HCT116 (cell line): ENCODE data around the gene SYNE4. TPM values are rescaled to one million over a fixed set of nuclear protein-coding genes. Genes with fewer than 3 reads are reported as not detected.

Source experiments
- ATAC-seq: fragments of 200-7000 bp; cut with Tn5 transposase; 2 replicates; pipeline ENCODE4 v1.9.1; 2020; ENCODE audit warnings: mild to moderate bottlenecking, moderate library complexity
- BruUV-seq: library from RNA; stranded (reverse); fragments of 400-500 nt; replicated peaks from 2 replicates; lab custom pipeline; 2021; lab: Mats Ljungman, UMichigan
- CTCF ChIA-PET: fragments of 300-600 bp; sonication (Branson Sonifier 250); formaldehyde crosslinking; loops from one replicate; lab custom pipeline; 2021; ENCODE audit warnings: antibody characterized with exemption; lab: Charles Lee
- POLR2A ChIA-PET: fragments of 300-600, 350-600 bp; sonication (Branson Sonifier 250); formaldehyde crosslinking; loops from one replicate; lab custom pipeline; 2021; ENCODE audit warnings: antibody characterized with exemption; lab: Charles Lee
- RAD21 ChIA-PET, 2 experiments: fragments of 300-600 bp; sonication (Branson Sonifier 250); formaldehyde crosslinking; loops; one replicate each; lab custom pipeline; 2023; ENCODE audit warnings: low total read pairs in 2 of 2; ENCODE audit not compliant: uncharacterized antibody in 2 of 2, unreplicated experiment in 2 of 2, low non-redundant PET in 1 of 2; lab: Charles Lee
- DNase-seq: peaks from one replicate; pipeline ENCODE4 v3.0.0-alpha.2; 2010; ENCODE audit warnings: low read depth, low spot score
- H2AFZ ChIP-seq: fragments of 200-600 bp; shearing (Covaris generic), sonication (generic); 2 replicates; pipeline ENCODE4 v1.6.1; 2017; ENCODE audit warnings: low read depth, mixed run types, mixed read lengths, antibody characterized with exemption, low read length; ENCODE audit not compliant: poor library complexity, severe bottlenecking
- H3K27ac ChIP-seq: 2 replicates; pipeline ENCODE4 v1.5.1; 2012; ENCODE audit warnings: low read depth, low read length
- H3K27me3 ChIP-seq: fragments of 200-600 bp; sonication (generic); 2 replicates; pipeline ENCODE4 v1.6.1; 2016; ENCODE audit warnings: mixed run types, low read length, mixed read lengths; ENCODE audit not compliant: insufficient read depth
- H3K36me3 ChIP-seq, 2 experiments: fragments of 200-500 bp in 1 of 2; fragments of 200-600 bp in 1 of 2; sonication (Bioruptor generic) in 1 of 2; sonication (generic) in 1 of 2; 2 replicates each; pipeline versions ENCODE4 v1.5.1 to v1.6.1; 2014 to 2016; ENCODE audit warnings: low read length in 2 of 2, inconsistent platforms in 1 of 2, mixed read lengths in 1 of 2, mixed run types in 1 of 2; ENCODE audit not compliant: insufficient read depth in 2 of 2, control insufficient read depth in 1 of 2
- H3K4me1 ChIP-seq, 2 experiments: fragments of 200-600 bp in 1 of 2; sonication (generic) in 1 of 2; 2 replicates each; pipeline versions ENCODE4 v1.5.1 to v1.6.1; 2012 to 2017; ENCODE audit warnings: low read length in 2 of 2, inconsistent platforms in 1 of 2, mild to moderate bottlenecking in 1 of 2, mixed read lengths in 1 of 2, mixed run types in 1 of 2, moderate library complexity in 1 of 2; ENCODE audit not compliant: insufficient read depth in 2 of 2, control insufficient read depth in 1 of 2
- H3K4me2 ChIP-seq: fragments of 200-600 bp; sonication (generic); 2 replicates; pipeline ENCODE4 v1.6.1; 2017; ENCODE audit warnings: mixed run types, low read length, mixed read lengths
- H3K4me3 ChIP-seq, 2 experiments: fragments of 200-600 bp in 1 of 2; sonication (generic) in 1 of 2; replicated peaks in 1 of 2; 2 replicates each; pipeline ENCODE4 v1.5.1; 2011 to 2016; ENCODE audit warnings: low read length in 2 of 2, control low read depth in 1 of 2, low read depth in 1 of 2, mild to moderate bottlenecking in 1 of 2, mixed read lengths in 1 of 2, mixed run types in 1 of 2
- H3K79me2 ChIP-seq: fragments of 200-600 bp; sonication (generic); 2 replicates; pipeline ENCODE4 v1.6.1; 2017; ENCODE audit warnings: mild to moderate bottlenecking, mixed run types, low read length, moderate library complexity, mixed read lengths; ENCODE audit not compliant: insufficient read depth
- H3K9ac ChIP-seq: fragments of 200-600 bp; sonication (generic); 2 replicates; pipeline ENCODE4 v1.6.1; 2016; ENCODE audit warnings: low read length, mixed read lengths
- H3K9me2 ChIP-seq: fragments of 200-600 bp; sonication (generic), shearing (Covaris generic); 2 replicates; pipeline ENCODE4 v1.6.1; 2017; ENCODE audit warnings: mixed run types, mild to moderate bottlenecking, moderate library complexity; ENCODE audit not compliant: insufficient read depth
- H3K9me3 ChIP-seq, 2 experiments: fragments of 200-500 bp in 1 of 2; fragments of 200-600 bp in 1 of 2; sonication (Bioruptor generic) in 1 of 2; sonication (generic) in 1 of 2; 2 replicates each; pipeline ENCODE4 v1.6.1; 2014 to 2017; ENCODE audit warnings: low read length in 2 of 2, mixed read lengths in 2 of 2, inconsistent platforms in 1 of 2, low read depth in 1 of 2, mild to moderate bottlenecking in 1 of 2, mixed run types in 1 of 2, moderate library complexity in 1 of 2; ENCODE audit not compliant: control insufficient read depth in 1 of 2, insufficient read depth in 1 of 2
- H4K20me1 ChIP-seq: fragments of 200-600 bp; sonication (generic), shearing (Covaris generic); 2 replicates; pipeline ENCODE4 v1.6.1; 2017; ENCODE audit warnings: mixed run types, mild to moderate bottlenecking, moderate library complexity; ENCODE audit not compliant: insufficient read depth
- EGR1 ChIP-seq: IDR thresholded peaks from 2 replicates; pipeline ENCODE4 v1.6.1; 2012; ENCODE audit warnings: low read depth
- EZH2phosphoT487 ChIP-seq: fragments of 200-600 bp; IDR thresholded peaks from 2 replicates; pipeline ENCODE4 v1.6.1; 2018; ENCODE audit warnings: antibody characterized with exemption, borderline replicate concordance
- FOSL1 ChIP-seq: IDR thresholded peaks from 2 replicates; pipeline ENCODE4 v1.6.1; 2012; ENCODE audit warnings: low read depth
- MAX ChIP-seq: IDR thresholded peaks from 2 replicates; pipeline ENCODE4 v1.6.1; 2012
- POLR2A ChIP-seq: IDR thresholded peaks from 2 replicates; pipeline ENCODE4 v1.7.0; 2011; ENCODE audit warnings: borderline replicate concordance; ENCODE audit not compliant: insufficient read depth, insufficient read length; ENCODE audit errors: extremely low read depth
- POLR2AphosphoS5 ChIP-seq: IDR thresholded peaks from 2 replicates; pipeline ENCODE4 v1.6.1; 2011; ENCODE audit warnings: mild to moderate bottlenecking, low read depth, low read length, moderate library complexity
- RAD21 ChIP-seq: IDR thresholded peaks from 2 replicates; pipeline ENCODE4 v1.6.1; 2012; ENCODE audit warnings: low read depth, mild to moderate bottlenecking
- REST ChIP-seq: IDR thresholded peaks from 2 replicates; pipeline ENCODE4 v1.6.1; 2012; ENCODE audit warnings: low read depth
- SIN3A ChIP-seq: IDR thresholded peaks from 2 replicates; pipeline ENCODE4 v1.6.1; 2012; ENCODE audit warnings: low read depth
- SP1 ChIP-seq: IDR thresholded peaks from 2 replicates; pipeline ENCODE4 v1.6.1; 2012; ENCODE audit warnings: low read depth
- TCF7L2 ChIP-seq: IDR thresholded peaks from 2 replicates; pipeline ENCODE4 v1.7.0; 2011; ENCODE audit warnings: borderline replicate concordance, inconsistent platforms; ENCODE audit not compliant: insufficient read depth, insufficient read length; ENCODE audit errors: extremely low read depth
- YY1 ChIP-seq: IDR thresholded peaks from 2 replicates; pipeline ENCODE4 v1.6.1; 2011; ENCODE audit warnings: low read length, low read depth, moderate library complexity, mild to moderate bottlenecking; ENCODE audit not compliant: insufficient replicate concordance; ENCODE audit errors: extremely low read depth
- ZFX ChIP-seq: fragments of 450-650 bp; IDR thresholded peaks from 2 replicates; pipeline ENCODE4 v1.6.1; 2017
- ZNF274 ChIP-seq: fragments of 200-500 bp; sonication (Bioruptor generic); IDR thresholded peaks from 2 replicates; pipeline ENCODE4 v1.6.1; 2014; ENCODE audit warnings: mild to moderate bottlenecking, low read depth, low read length, inconsistent platforms
- intact Hi-C: fragments of 100-400 bp; cut with micrococcal nuclease; formaldehyde crosslinking; loops from 2 replicates; pipeline ENCODE4 v1.10.0; 2022
- total RNA-seq: library from RNA; stranded (reverse); gene quantifications from one replicate; pipeline ENCODE4 v1.2.1, GENCODE V29; 2021; ENCODE audit not compliant: unreplicated experiment

Gene SYNE4
- total RNA-seq, 1 experiment from 2014 or later = 27.9 TPM

DNA sequence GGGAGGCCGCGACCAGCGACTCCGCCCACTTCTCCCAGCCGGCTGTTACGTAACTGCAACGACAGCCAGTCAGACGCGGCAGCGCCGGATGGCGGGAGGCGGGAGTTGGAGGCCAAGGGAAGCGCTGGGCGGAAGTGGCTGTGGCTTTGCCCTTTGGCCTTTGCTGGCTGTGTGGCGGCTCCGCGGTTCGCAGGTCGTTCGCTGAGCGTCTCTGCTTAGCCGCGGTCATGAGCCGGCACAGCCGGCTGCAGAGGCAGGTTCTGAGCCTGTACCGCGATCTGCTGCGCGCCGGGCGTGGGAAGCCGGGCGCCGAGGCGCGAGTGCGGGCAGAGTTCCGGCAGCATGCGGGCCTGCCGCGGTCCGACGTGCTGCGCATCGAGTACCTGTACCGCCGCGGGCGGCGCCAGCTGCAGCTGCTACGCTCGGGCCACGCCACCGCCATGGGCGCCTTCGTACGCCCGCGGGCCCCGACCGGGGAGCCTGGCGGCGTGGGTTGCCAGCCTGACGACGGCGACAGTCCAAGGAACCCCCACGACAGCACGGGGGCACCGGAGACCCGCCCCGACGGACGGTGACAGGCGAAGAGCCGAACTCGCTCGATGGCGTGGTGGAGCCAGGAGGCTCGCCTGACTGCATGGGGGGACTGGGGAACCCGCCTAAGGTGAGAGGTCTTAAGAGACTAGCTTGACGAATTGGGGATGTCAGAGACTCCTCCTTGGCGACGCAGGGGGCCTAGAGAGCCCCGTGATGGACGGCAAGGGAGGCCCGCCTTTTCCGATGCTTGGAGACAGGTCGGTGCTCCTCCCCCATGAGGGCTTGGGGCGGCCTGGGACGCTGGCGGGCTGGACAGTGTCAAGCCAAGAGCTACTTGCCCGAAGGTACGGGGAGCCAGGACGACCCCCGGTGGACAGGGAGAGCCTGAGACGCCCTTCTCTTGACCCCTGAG lies 13.3 kb downstream of the SYNE4 start, which contains the start of gene SDHAF1:
Gene SDHAF1, plus strand, starts transcription at position 141 of the 946 bp plus-strand sequence. Its CDS starts 87 bp downstream, at position 228.
- Histone ChIP-seq H3K27ac (peak within 1 kb of the TSS; percentile 83), H3K27me3 (no peaks in the 10 kb centered on the region), H4K20me1 (no peaks in the 10 kb centered on the region), H3K4me3 (peak within 1 kb of the TSS; percentile 84 to 94), H2AFZ (peak within 1 kb of the TSS; percentile 78), H3K36me3 (0 out of 4 replicates have a peak, but pooled peaks cover 0 to 3% of the 10 kb centered on the region in 2 experiments), H3K9me3 (no peaks in the 10 kb centered on the region), H3K79me2 (peaks cover 39% of the 10 kb centered on the region), H3K4me1 (peaks cover 12 to 20% of the 10 kb centered on the region in 2 experiments), H3K4me2 (peak within 1 kb of the TSS; percentile 92), H3K9me2 (no peaks in the 10 kb centered on the region), H3K9ac (peak within 1 kb of the TSS; percentile 78)
- BruUV-seq = no TSS peak
- peak; percentile 85 for DNase-seq
- peak; percentile 87 for TF ChIP-seq MAX
- peak; percentile 17 for TF ChIP-seq POLR2A
- no peak for TF ChIP-seq EZH2phosphoT487
- no peak for TF ChIP-seq FOSL1
- no peak for TF ChIP-seq RAD21
- peak; percentile 76 for TF ChIP-seq SP1
- peak; percentile 17 for TF ChIP-seq TCF7L2
- no peak for TF ChIP-seq YY1
- TF ChIP-seq REST = no peak
- peak; percentile 87 for TF ChIP-seq SIN3A
- TF ChIP-seq EGR1 = peak; percentile 83; the same call in 1 of the 2 replicates
- peak; percentile 88 for TF ChIP-seq POLR2AphosphoS5
- TF ChIP-seq ZNF274 = no peak
- peak; percentile 86 for TF ChIP-seq ZFX
- POLR2A ChIA-PET = interaction anchor here (2.1 kb wide), 1 partner anchor 13 kb away, joined by 7 read pairs; the partner anchor contains the start of gene SYNE4
- CTCF ChIA-PET = no interaction called here
- RAD21 ChIA-PET = no interaction called here
- intact Hi-C loops = no loop called here
- peak; percentile 86 for ATAC-seq
